GM23248 (cell line): Measurements from ENCODE around the gene EHMT1.

Experiments used
- EZH2 ChIP-seq: fragments of 200-600 bp; sonication (generic); IDR thresholded peaks from 2 replicates; pipeline ENCODE4 v1.6.1; 2018; ENCODE audit warnings: antibody characterized with exemption, mild to moderate bottlenecking; ENCODE audit not compliant: insufficient read depth, poor library complexity, severe bottlenecking
- EZH2phosphoT487 ChIP-seq: fragments of 200-600 bp; sonication (generic); IDR thresholded peaks from 2 replicates; pipeline ENCODE4 v1.6.1; 2018; ENCODE audit warnings: antibody characterized with exemption, moderate library complexity, mild to moderate bottlenecking, low read depth; ENCODE audit not compliant: insufficient read depth

DNA sequence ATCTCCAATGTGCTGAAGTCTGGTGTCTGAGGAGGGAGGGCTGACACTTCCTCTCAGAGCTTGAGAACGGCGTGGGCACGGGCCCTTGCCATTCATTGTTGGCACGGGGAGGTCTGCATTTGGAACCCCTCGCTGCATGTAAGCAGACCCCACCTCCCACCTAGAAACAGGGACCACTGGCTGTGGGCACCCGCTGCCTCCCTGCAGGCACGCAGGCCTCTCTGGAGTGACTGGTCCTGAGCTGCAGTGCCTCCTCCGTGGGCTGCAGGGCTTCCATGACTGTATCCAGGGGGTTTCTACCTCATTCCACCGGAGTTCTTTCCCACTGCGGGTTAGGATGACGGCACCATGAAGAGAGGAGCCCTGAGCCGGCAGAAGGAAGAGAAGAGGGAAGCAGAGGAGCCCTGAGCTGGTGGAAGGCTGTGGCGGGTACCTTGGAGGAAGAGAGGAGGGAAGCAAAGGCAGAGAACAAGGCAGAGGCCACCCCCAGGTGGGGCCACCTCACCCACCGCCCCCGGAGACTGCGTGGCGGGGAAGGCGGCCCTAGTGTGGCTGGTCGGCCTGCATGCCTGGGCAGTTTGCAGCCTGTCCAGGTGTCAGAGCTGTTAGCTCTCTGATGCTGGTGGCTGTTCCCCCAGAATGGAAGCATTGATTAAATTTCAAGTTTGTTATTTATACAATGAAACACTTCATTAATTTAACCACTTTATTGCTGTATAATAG lies 183.9 kb downstream of the EHMT1 start:
- TF ChIP-seq EZH2phosphoT487 (no peak), EZH2 (no peak)
